Measurements from ENCODE around the gene EFNB2. TPM values are rescaled to one million over a fixed set of nuclear protein-coding genes. Genes with fewer than 3 reads are reported as not detected.

EFNB2 gene
- total and polyA plus RNA-seq, 9 of the 15 experiments (the other 6 are each of a cell fraction or from before 2014, with no cell fraction given), result 0.01 to 0.29 (median 0.18) TPM

DNA sequence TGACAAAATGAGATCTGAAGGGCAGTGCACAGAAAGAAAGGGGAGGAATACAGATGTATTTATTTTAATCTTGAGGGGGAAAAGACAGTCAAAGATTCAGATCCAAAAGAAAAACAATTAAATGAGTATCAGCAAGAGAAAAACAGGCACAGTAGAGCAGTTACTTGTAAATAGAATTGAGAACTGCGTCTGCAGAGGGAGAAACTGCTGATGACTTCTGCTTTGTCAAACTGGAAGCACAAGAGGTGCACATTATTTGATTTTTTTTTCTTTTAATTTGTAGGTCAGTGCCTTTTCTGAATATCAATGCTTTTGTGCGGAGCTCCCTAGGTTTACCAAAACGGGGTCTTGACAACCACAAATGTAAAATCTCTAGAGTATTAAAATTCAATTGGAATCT is 37.3 kb downstream of the EFNB2 start:
- Histone ChIP-seq H3K4me3 (no peak overlapping the region), H3K9me1 (ENCODE audit: control insufficient read depth, insufficient read depth, low read length) (no peaks in the 10 kb centered on the region), H3K79me2 (ENCODE audit: control insufficient read depth, insufficient read depth, low read length) (no peaks in the 10 kb centered on the region), H3K4me1 (replicated peaks in 1 of 2; ENCODE audit: control insufficient read depth in 2 of 2, insufficient read depth in 2 of 2, low read length in 2 of 2) (no peaks in the 10 kb centered on the region; a peak in 1 of 5 replicates), H3K4me2 (ENCODE audit: insufficient read depth, low read length) (no peak overlapping the region), H4K20me1 (replicated peaks; ENCODE audit: control insufficient read depth, insufficient read depth, low read length) (no peaks in the 10 kb centered on the region), H3K36me3 (ENCODE audit: control insufficient read depth, insufficient read depth, low read length) (no peaks in the 10 kb centered on the region), H3K27me3 (ENCODE audit: control insufficient read depth in 2 of 2, insufficient read depth in 2 of 2, low read length in 2 of 2) (0 out of 5 replicates have a peak, but pooled peaks cover 0 to under 1% of the 10 kb centered on the region in 2 experiments), H2AFZ (ENCODE audit: low read depth, low read length) (no peak overlapping the region), H3K27ac (ENCODE audit: extremely low read depth, low read depth, low read length) (no peak overlapping the region), H3K9ac (ENCODE audit: insufficient read depth in 1 of 2, low read depth in 2 of 2, low read length in 2 of 2) (no peak overlapping the region), H3K9me3 (replicated peaks; ENCODE audit: control insufficient read depth, insufficient read depth, low read depth, low read length) (no peaks in the 10 kb centered on the region)
- in situ Hi-C loops (cut with MboI) (no loop called here), intact Hi-C loops (cut with micrococcal nuclease) (no loop called here)
- no TSS peak for BruUV-seq (replicated peaks)
- POLR2A ChIA-PET, result no interaction called here
- DNase-seq (ENCODE audit: extremely low read depth in 1 of 4, low spot score in 3 of 4), result no peak
- ATAC-seq, result no peak
- 5% methylated on average over 3 of the region's 3 CpGs for WGBS (ENCODE audit: insufficient coverage, low coverage, missing lambda C conversion rate)
- CTCF ChIA-PET (ENCODE audit: low intra/inter-chr PET ratio), result no interaction called here
- no peak for FAIRE-seq
- no peak for TF ChIP-seq CCAR2 (IDR thresholded peaks at IDR 0.05; ENCODE audit: low read depth, low read length)
- TF ChIP-seq, protein P1, sequence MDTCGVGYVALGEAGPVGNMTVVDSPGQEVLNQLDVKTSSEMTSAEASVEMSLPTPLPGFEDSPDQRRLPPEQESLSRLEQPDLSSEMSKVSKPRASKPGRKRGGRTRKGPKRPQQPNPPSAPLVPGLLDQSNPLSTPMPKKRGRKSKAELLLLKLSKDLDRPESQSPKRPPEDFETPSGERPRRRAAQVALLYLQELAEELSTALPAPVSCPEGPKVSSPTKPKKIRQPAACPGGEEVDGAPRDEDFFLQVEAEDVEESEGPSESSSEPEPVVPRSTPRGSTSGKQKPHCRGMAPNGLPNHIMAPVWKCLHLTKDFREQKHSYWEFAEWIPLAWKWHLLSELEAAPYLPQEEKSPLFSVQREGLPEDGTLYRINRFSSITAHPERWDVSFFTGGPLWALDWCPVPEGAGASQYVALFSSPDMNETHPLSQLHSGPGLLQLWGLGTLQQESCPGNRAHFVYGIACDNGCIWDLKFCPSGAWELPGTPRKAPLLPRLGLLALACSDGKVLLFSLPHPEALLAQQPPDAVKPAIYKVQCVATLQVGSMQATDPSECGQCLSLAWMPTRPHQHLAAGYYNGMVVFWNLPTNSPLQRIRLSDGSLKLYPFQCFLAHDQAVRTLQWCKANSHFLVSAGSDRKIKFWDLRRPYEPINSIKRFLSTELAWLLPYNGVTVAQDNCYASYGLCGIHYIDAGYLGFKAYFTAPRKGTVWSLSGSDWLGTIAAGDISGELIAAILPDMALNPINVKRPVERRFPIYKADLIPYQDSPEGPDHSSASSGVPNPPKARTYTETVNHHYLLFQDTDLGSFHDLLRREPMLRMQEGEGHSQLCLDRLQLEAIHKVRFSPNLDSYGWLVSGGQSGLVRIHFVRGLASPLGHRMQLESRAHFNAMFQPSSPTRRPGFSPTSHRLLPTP (IDR thresholded peaks at IDR 0.05; ENCODE audit: borderline replicate concordance, extremely low read depth, insufficient read length), result no peak
- no peak for TF ChIP-seq ZNF57 (CRISPR knock-in tag; IDR thresholded peaks at IDR 0.05)
- no peak for TF ChIP-seq ILF3 (IDR thresholded peaks at IDR 0.05; ENCODE audit: borderline replicate concordance)
- TF ChIP-seq MYC (IDR thresholded peaks at IDR 0.05; ENCODE audit: low read depth, low read length), result no peak
- TF ChIP-seq MYC (CRISPR knock-in tag; IDR thresholded peaks at IDR 0.05; ENCODE audit: borderline replicate concordance, low read depth), result no peak
- TF ChIP-seq, protein P2, sequence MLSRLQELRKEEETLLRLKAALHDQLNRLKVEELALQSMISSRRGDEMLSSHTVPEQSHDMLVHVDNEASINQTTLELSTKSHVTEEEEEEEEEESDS (CRISPR knock-in tag; IDR thresholded peaks at IDR 0.05), result no peak
- no peak for TF ChIP-seq GTF2F1 (IDR thresholded peaks at IDR 0.05; ENCODE audit: low read depth, low read length)
- TF ChIP-seq CBX1 (IDR thresholded peaks at IDR 0.05; ENCODE audit: low read depth), result no peak
- TF ChIP-seq FOSL1 (tag; conservative IDR thresholded peaks at IDR 0.05), result no peak
- no peak for TF ChIP-seq IRF2 (CRISPR knock-in tag; IDR thresholded peaks at IDR 0.05)
- no peak for TF ChIP-seq IFI16 (CRISPR knock-in tag; IDR thresholded peaks at IDR 0.05)
- no peak for TF ChIP-seq SPI1 (IDR thresholded peaks at IDR 0.05; ENCODE audit: borderline replicate concordance, low read depth, low read length)
- no peak for TF ChIP-seq ZKSCAN1 (IDR thresholded peaks at IDR 0.05; ENCODE audit: low read depth, low read length)
- TF ChIP-seq POLR2G (IDR thresholded peaks at IDR 0.05; ENCODE audit: low read depth, low read length), result no peak
- no peak for TF ChIP-seq PTRF (tag; IDR thresholded peaks at IDR 0.05)
- TF ChIP-seq KDM2B (CRISPR knock-in tag; IDR thresholded peaks at IDR 0.05), result no peak
- no peak for TF ChIP-seq ATF1 (CRISPR knock-in tag; IDR thresholded peaks at IDR 0.05)
- no peak for TF ChIP-seq ATF1 (tag; IDR thresholded peaks at IDR 0.05)

Measured in K562 (cell line).